Neural cell (in vitro differentiated cells): ENCODE measurements around the gene SUSD4. TPM values are rescaled to one million over a fixed set of nuclear protein-coding genes. Genes with fewer than 3 reads are reported as not detected.

ENCODE experiments used
- H2AFZ ChIP-seq: fragments of 200-600, 300-800 bp; sonication (generic), shearing (Covaris generic); 2 replicates; pipeline ENCODE4 v1.6.0; 2014; ENCODE audit warnings: low read depth, mild to moderate bottlenecking, antibody characterized with exemption, low read length, moderate library complexity
- H3F3A ChIP-seq: fragments of 200-600 bp; shearing (Covaris generic); 2 replicates; pipeline ENCODE4 v1.6.1; 2016; ENCODE audit warnings: mild to moderate bottlenecking, moderate library complexity, mixed read lengths, antibody characterized with exemption, low read length; ENCODE audit not compliant: insufficient read depth, poor library complexity, severe bottlenecking
- H3K27ac ChIP-seq: fragments of 200-600, 300-800 bp; sonication (generic), shearing (Covaris generic); 2 replicates; pipeline ENCODE4 v1.5.1; 2014; ENCODE audit warnings: mild to moderate bottlenecking, low read length, moderate library complexity
- H3K27me3 ChIP-seq: fragments of 300-800, 200-600 bp; sonication (generic), shearing (Covaris generic); 2 replicates; pipeline ENCODE4 v1.6.0; 2014; ENCODE audit warnings: mild to moderate bottlenecking, low read depth, low read length, moderate library complexity; ENCODE audit not compliant: insufficient read depth
- H3K36me3 ChIP-seq: fragments of 300-800, 200-600 bp; sonication (generic), shearing (Covaris generic); 2 replicates; pipeline ENCODE4 v1.5.1; 2014; ENCODE audit warnings: mild to moderate bottlenecking, antibody characterized with exemption, low read length, moderate library complexity; ENCODE audit not compliant: insufficient read depth
- H3K4me2 ChIP-seq: fragments of 300-800, 200-600 bp; sonication (generic), shearing (Covaris generic); 2 replicates; pipeline ENCODE4 v1.6.0; 2014; ENCODE audit warnings: mild to moderate bottlenecking, low read length
- H3K4me3 ChIP-seq: fragments of 300-800, 200-600 bp; sonication (generic), shearing (Covaris generic); 2 replicates; pipeline ENCODE4 v1.5.1; 2014; ENCODE audit warnings: mild to moderate bottlenecking, low read length, moderate library complexity
- H3K79me2 ChIP-seq: fragments of 200-600 bp; shearing (Covaris generic); replicated peaks from 2 replicates; pipeline ENCODE4 v1.6.0; 2014; ENCODE audit warnings: mild to moderate bottlenecking, low read length, moderate library complexity; ENCODE audit not compliant: insufficient read depth
- H3K9ac ChIP-seq: fragments of 300-800, 200-600 bp; sonication (generic), shearing (Covaris generic); 2 replicates; pipeline ENCODE4 v1.6.1; 2016; ENCODE audit warnings: mild to moderate bottlenecking, low read length, mixed read lengths
- H3K9me2 ChIP-seq: fragments of 200-600 bp; shearing (Covaris generic); 2 replicates; pipeline ENCODE4 v1.6.1; 2016; ENCODE audit warnings: mild to moderate bottlenecking, low read length, mixed read lengths; ENCODE audit not compliant: insufficient read depth
- H3K9me3 ChIP-seq: fragments of 200-600, 300-800 bp; sonication (generic), shearing (Covaris generic); 2 replicates; pipeline ENCODE4 v1.6.1; 2016; ENCODE audit warnings: mild to moderate bottlenecking, mixed run types, low read length, moderate library complexity, mixed read lengths
- H4K20me1 ChIP-seq: fragments of 200-600 bp; shearing (Covaris generic); 2 replicates; pipeline ENCODE4 v1.6.1; 2016; ENCODE audit warnings: mild to moderate bottlenecking, mixed run types; ENCODE audit not compliant: insufficient read depth
- EP300 ChIP-seq: fragments of 450-650 bp; conservative IDR thresholded peaks from 2 replicates; pipeline ENCODE4 v1.6.1; 2014; ENCODE audit warnings: antibody characterized with exemption, mild to moderate bottlenecking, moderate library complexity; ENCODE audit not compliant: poor library complexity, severe bottlenecking
- EZH2 ChIP-seq: fragments of 200-600, 300-800 bp; shearing (Covaris generic), sonication (generic); IDR thresholded peaks from 2 replicates; pipeline ENCODE4 v1.6.1; 2014; ENCODE audit warnings: antibody characterized with exemption, low read length, borderline replicate concordance, mild to moderate bottlenecking; ENCODE audit not compliant: insufficient read depth, poor library complexity, severe bottlenecking
- MXI1 ChIP-seq: fragments of 450-650 bp; conservative IDR thresholded peaks from 2 replicates; pipeline ENCODE4 v1.6.1; 2014; ENCODE audit warnings: antibody characterized with exemption, mild to moderate bottlenecking; ENCODE audit not compliant: poor library complexity, severe bottlenecking
- POLR2AphosphoS5 ChIP-seq: IDR thresholded peaks from 2 replicates; pipeline ENCODE4 v1.6.1; 2012
- RAD21 ChIP-seq: fragments of 450-650 bp; conservative IDR thresholded peaks from 2 replicates; pipeline ENCODE4 v1.6.1; 2014; ENCODE audit warnings: antibody characterized with exemption, mild to moderate bottlenecking, moderate library complexity
- REST ChIP-seq: IDR thresholded peaks from 2 replicates; pipeline ENCODE4 v1.6.1; 2012; ENCODE audit warnings: borderline replicate concordance
- SMC3 ChIP-seq: fragments of 450-650 bp; conservative IDR thresholded peaks from 2 replicates; pipeline ENCODE4 v1.6.1; 2014; ENCODE audit warnings: antibody characterized with exemption, mild to moderate bottlenecking, moderate library complexity; ENCODE audit not compliant: poor library complexity
- TAF1 ChIP-seq: IDR thresholded peaks from 2 replicates; pipeline ENCODE4 v1.6.1; 2012; ENCODE audit warnings: low read depth
- polyA plus RNA-seq: library from polyadenylated mRNA; depleted of rRNA; stranded (reverse); fragments of >200 nt; gene quantifications from 2 replicates; pipeline ENCODE4 v1.2.3, GENCODE V29; 2014
- TF ChIP-seq, protein P1 (sequence below): fragments of 450-650 bp; IDR thresholded peaks from 2 replicates; pipeline ENCODE4 v1.5.1; 2014; ENCODE audit warnings: antibody characterized with exemption, mild to moderate bottlenecking, moderate library complexity; ENCODE audit not compliant: poor library complexity, severe bottlenecking

The SUSD4 gene
- polyA plus RNA-seq, 1 donor from 2014 or later: 31.5 TPM

DNA sequence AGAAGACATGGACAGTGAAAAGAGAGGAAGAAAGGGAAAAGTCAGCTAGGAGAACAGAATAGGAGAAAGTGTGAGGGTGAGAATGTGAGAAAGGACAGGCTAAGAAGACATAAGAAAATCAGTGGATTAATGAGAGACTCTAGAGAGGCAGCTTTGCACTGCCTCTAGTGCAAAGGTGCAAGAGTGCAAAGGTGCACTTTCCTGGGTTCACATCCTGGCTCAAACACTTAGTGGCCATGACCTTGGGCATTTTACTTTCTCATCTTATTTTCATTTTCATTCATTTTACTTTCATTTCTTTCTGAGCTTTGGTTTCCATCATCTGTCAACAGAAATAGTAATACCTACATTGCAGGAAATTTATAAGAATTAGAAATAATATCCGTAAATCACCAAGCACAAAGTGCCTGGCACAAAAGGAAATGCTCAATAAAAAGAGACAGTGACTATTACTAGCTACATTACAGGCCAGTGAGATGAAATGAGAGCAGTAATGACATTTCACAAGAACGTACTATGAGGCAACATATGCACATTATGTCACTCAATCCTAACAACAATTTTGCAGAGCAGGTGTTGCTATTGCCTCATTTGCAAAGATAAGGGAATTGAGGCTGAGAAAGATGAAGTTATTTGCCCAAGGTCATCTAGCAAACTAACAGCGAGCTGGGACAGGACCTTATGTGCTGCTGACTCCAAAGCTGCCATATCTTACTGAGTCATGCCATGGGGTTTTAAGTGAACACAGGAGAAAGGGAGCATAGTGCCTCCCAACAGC is 113.9 kb downstream of the SUSD4 start:
- no peaks in the 10 kb centered on the region for H3K9me2 ChIP-seq
- TF ChIP-seq POLR2AphosphoS5: no peak
- TF ChIP-seq REST: no peak
- no peak for TF ChIP-seq EP300
- TF ChIP-seq TAF1: no peak
- TF ChIP-seq, protein P1, sequence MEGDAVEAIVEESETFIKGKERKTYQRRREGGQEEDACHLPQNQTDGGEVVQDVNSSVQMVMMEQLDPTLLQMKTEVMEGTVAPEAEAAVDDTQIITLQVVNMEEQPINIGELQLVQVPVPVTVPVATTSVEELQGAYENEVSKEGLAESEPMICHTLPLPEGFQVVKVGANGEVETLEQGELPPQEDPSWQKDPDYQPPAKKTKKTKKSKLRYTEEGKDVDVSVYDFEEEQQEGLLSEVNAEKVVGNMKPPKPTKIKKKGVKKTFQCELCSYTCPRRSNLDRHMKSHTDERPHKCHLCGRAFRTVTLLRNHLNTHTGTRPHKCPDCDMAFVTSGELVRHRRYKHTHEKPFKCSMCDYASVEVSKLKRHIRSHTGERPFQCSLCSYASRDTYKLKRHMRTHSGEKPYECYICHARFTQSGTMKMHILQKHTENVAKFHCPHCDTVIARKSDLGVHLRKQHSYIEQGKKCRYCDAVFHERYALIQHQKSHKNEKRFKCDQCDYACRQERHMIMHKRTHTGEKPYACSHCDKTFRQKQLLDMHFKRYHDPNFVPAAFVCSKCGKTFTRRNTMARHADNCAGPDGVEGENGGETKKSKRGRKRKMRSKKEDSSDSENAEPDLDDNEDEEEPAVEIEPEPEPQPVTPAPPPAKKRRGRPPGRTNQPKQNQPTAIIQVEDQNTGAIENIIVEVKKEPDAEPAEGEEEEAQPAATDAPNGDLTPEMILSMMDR: no peak
- TF ChIP-seq EZH2: no peak
- no peak for TF ChIP-seq MXI1
- TF ChIP-seq RAD21: no peak
- TF ChIP-seq SMC3: no peak
- H4K20me1 ChIP-seq: no peaks in the 10 kb centered on the region
- no peaks in the 10 kb centered on the region for H3K79me2 ChIP-seq
- H2AFZ ChIP-seq: no peak overlapping the region
- H3K4me3 ChIP-seq: no peak overlapping the region
- no peaks in the 10 kb centered on the region for H3K36me3 ChIP-seq
- no peak overlapping the region for H3K4me2 ChIP-seq
- no peak overlapping the region for H3K27ac ChIP-seq
- no peak overlapping the region for H3K9ac ChIP-seq
- H3K9me3 ChIP-seq: no peaks in the 10 kb centered on the region
- H3K27me3 ChIP-seq: no peaks in the 10 kb centered on the region
- H3F3A ChIP-seq: no peaks in the 10 kb centered on the region

GRCh38 chr1:223248770-223249140 is 115.2 kb downstream of the SUSD4 start:
- H3K9me2 ChIP-seq: no peaks in the 10 kb centered on the region
- no peaks in the 10 kb centered on the region for H4K20me1 ChIP-seq
- no peaks in the 10 kb centered on the region for H3K9me3 ChIP-seq
- no peaks in the 10 kb centered on the region for H3K27me3 ChIP-seq
- H3K4me2 ChIP-seq: no peak overlapping the region
- no peak overlapping the region for H2AFZ ChIP-seq
- H3K36me3 ChIP-seq: no peaks in the 10 kb centered on the region
- no peaks in the 10 kb centered on the region for H3F3A ChIP-seq
- TF ChIP-seq EZH2: no peak
- TF ChIP-seq, protein P1: no peak
- TF ChIP-seq RAD21: no peak
- TF ChIP-seq REST: no peak
- TF ChIP-seq EP300: no peak
- TF ChIP-seq POLR2AphosphoS5: no peak
- no peak for TF ChIP-seq TAF1
- TF ChIP-seq SMC3: no peak
- no peak for TF ChIP-seq MXI1
- H3K4me3 ChIP-seq: no peak overlapping the region
- no peaks in the 10 kb centered on the region for H3K79me2 ChIP-seq
- no peak overlapping the region for H3K27ac ChIP-seq
- no peak overlapping the region for H3K9ac ChIP-seq
